HL-60/S4 treated with phorbol 12-myristate 13-acetate at 8.2 ng/mL for 4 days and 3 days (cell line): Measurements from ENCODE around the gene PCDHGB1.
"Not testable (repeated sequence)": the region's sequence is repeated elsewhere in the genome, so short reads cannot be mapped to it uniquely, and the experiment has no call there.

ENCODE experiments used
- in situ Hi-C: fragments of 300-500 bp; cut with MboI; formaldehyde crosslinking; loops from 2 replicates; pipeline ENCODE4 v1.15.0; 2022; ENCODE audit warnings: low sequenced_read_pairs

The PCDHGB1 gene

DNA sequence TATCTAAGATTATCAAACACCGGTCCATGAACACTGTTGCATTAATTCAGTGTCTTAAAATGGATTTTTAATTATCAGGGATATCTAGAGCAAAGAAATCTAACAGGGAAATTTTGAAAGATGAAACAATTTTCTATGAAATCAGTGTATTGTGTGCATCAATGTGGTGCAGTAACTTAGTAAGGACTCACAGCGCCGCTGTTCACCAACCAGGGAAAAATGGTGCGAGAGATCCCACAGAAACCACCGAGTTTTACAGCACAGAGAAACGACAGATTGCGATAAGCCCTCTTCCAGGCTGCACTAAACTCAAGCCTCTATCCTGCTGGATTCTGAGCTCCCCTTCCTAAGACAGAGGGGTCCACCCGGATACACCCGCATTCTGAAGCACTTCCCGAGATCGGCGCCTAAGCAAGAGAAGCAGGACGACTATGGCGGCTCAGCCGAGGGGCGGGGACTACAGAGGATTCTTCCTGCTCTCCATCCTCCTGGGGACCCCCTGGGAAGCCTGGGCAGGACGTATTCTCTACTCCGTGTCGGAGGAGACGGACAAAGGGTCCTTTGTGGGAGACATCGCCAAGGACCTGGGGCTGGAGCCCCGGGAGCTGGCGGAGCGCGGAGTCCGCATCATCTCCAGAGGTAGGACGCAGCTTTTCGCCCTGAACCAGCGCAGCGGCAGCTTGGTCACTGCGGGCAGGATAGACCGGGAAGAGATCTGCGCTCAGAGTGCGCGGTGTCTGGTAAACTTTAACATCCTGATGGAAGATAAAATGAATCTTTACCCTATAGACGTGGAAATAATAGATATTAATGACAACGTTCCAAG lies 32.8 kb downstream of the PCDHGB1 start, which contains the start of gene PCDHGA7:
PCDHGA7 (plus strand) TSS at position 274 of the 826 bp plus-strand sequence; CDS start at position 432, 158 bp downstream.
- in situ Hi-C loops = no loop called here

DNA sequence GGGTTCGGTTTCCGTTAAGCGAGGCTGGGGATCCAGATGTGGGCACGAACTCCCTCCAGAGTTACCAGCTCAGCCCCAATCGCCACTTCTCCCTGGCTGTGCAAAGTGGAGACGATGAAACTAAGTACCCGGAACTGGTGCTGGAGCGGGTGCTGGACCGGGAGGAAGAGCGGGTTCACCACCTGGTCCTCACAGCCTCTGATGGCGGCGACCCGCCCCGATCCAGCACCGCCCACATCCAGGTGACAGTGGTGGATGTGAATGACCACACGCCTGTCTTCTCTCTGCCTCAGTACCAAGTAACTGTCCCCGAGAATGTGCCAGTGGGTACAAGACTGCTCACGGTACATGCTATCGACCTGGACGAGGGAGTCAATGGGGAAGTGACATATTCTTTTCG lies 33.4 kb downstream of the PCDHGB1 start:
- in situ Hi-C loops = no loop called here

- in situ Hi-C loops = no loop called here
Measured at GRCh38 chr5:141384471-141385267, 34.8 kb downstream of the PCDHGB1 start.

GRCh38 chr5:141387557-141388311 lies 37.8 kb downstream of the PCDHGB1 start, which contains the start of gene PCDHGB4:
Gene PCDHGB4, plus strand, starts transcription at chr5:141387698. Its CDS starts 187 bp downstream, at chr5:141387885.
- in situ Hi-C loops = not testable (repeated sequence)

- in situ Hi-C loops = no loop called here
Measured at GRCh38 chr5:141388661-141389060, 38.8 kb downstream of the PCDHGB1 start.

GRCh38 chr5:141389153-141390042 lies 39.5 kb downstream of the PCDHGB1 start:
- in situ Hi-C loops = no loop called here

- in situ Hi-C loops = no loop called here
Measured at GRCh38 chr5:141392429-141393198, 42.7 kb downstream of the PCDHGB1 start, which contains the start of gene PCDHGA8. Gene PCDHGA8, plus strand, starts transcription at chr5:141392633. Its CDS starts 181 bp downstream, at chr5:141392814.

DNA sequence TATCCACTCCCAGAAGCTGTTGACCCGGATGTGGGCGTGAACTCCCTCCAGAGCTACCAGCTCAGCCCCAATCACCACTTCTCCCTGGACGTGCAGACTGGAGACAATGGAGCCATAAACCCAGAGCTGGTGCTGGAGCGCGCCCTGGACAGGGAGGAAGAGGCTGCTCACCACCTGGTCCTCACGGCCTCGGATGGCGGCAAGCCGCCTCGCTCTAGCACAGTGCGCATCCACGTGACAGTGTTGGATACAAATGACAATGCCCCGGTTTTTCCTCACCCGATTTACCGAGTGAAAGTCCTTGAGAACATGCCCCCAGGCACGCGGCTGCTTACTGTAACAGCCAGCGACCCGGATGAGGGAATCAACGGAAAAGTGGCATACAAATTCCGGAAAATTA lies 43.4 kb downstream of the PCDHGB1 start:
- in situ Hi-C loops = no loop called here

DNA sequence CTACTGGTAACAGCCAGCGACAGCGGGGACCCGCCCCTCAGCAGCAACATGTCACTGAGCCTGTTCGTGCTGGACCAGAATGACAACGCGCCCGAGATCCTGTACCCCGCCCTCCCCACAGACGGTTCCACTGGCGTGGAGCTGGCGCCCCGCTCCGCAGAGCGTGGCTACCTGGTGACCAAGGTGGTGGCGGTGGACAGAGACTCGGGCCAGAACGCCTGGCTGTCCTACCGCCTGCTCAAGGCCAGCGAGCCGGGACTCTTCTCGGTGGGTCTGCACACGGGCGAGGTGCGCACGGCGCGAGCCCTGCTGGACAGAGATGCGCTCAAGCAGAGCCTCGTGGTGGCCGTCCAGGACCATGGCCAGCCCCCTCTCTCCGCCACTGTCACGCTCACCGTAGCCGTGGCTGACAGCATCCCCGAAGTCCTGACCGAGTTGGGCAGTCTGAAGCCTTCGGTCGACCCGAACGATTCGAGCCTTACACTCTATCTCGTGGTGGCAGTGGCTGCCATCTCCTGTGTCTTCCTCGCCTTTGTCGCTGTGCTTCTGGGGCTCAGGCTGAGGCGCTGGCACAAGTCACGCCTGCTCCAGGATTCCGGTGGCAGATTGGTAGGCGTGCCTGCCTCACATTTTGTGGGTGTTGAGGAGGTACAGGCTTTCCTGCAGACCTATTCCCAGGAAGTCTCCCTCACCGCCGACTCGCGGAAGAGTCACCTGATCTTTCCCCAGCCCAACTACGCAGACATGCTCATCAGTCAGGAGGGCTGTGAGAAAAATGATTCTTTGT lies 44.7 kb downstream of the PCDHGB1 start:
- in situ Hi-C loops = not testable (repeated sequence)

DNA sequence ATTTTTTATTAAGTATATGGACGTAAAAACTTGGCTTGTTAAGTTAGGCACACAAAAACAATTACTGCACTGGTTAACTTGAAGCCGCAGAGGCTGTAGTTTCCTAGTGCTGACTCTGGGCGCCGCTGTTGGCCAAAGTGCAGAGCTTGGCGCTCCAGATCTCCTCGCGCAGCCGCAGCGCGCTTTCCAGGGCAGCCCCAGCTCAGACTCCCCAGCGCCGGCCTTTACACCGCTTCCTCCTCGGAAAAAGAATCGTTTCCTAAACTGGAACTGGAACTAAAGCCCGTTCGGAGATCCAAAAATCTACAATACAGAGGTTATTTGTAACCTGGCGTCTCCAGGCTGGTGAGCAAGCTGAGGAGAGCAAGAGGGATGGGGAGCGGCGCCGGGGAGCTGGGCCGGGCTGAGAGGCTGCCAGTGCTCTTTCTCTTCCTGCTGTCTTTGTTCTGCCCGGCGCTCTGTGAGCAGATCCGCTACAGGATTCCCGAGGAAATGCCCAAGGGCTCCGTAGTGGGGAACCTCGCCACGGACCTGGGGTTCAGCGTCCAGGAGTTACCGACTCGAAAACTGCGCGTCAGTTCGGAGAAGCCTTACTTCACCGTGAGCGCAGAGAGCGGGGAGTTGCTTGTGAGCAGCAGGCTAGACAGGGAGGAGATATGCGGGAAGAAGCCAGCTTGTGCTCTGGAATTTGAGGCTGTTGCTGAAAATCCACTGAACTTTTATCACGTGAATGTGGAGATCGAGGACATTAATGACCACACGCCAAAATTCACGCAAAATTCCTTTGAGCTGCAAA lies 48.1 kb downstream of the PCDHGB1 start, which contains the start of gene PCDHGB5:
PCDHGB5 (plus strand) TSS at position 192 of the 796 bp plus-strand sequence; CDS start at position 373, 181 bp downstream.
- in situ Hi-C loops = not testable (repeated sequence)

DNA sequence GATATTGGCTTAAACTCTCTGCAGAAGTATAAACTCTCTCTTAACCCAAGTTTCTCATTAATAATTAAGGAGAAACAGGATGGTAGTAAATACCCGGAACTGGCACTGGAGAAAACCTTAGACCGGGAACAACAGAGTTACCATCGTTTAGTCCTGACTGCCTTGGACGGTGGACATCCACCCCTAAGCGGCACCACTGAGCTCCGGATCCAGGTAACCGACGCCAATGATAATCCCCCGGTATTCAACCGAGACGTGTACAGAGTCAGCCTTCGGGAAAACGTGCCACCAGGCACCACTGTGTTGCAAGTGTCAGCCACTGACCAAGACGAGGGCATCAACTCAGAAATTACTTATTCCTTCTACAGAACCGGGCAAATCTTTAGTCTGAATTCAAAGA lies 48.7 kb downstream of the PCDHGB1 start:
- in situ Hi-C loops = no loop called here

DNA sequence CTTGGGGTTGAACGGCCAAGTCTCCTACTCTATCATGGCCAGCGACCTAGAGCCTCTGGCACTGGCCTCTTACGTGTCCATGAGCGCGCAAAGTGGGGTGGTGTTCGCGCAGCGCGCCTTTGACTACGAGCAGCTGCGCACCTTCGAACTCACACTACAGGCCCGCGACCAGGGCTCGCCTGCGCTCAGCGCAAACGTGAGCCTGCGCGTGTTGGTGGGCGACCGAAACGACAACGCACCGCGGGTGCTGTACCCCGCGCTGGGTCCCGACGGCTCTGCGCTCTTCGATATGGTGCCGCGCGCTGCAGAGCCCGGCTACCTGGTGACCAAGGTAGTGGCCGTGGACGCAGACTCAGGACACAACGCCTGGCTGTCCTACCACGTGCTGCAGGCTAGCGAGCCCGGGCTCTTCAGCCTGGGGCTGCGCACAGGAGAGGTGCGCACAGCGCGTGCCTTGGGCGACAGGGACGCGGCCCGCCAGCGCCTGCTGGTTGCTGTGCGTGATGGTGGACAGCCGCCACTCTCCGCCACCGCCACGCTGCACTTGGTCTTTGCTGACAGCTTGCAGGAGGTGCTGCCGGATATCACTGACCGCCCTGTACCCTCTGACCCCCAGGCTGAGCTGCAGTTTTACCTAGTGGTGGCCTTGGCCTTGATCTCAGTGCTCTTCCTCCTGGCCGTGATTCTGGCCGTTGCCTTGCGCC lies 49.8 kb downstream of the PCDHGB1 start:
- in situ Hi-C loops = no loop called here
